Germinal center (tissue), 1 donor: ENCODE measurements around the gene ZNF281.
"Not testable (repeated sequence)": the region's sequence is repeated elsewhere in the genome, so short reads cannot be mapped to it uniquely, and the experiment has no call there.

Experiments used
- DNase-seq: peaks from one replicate; pipeline ENCODE4 v3.0.0; 2012; ENCODE audit warnings: mixed read lengths, low spot score

The ZNF281 gene

DNA sequence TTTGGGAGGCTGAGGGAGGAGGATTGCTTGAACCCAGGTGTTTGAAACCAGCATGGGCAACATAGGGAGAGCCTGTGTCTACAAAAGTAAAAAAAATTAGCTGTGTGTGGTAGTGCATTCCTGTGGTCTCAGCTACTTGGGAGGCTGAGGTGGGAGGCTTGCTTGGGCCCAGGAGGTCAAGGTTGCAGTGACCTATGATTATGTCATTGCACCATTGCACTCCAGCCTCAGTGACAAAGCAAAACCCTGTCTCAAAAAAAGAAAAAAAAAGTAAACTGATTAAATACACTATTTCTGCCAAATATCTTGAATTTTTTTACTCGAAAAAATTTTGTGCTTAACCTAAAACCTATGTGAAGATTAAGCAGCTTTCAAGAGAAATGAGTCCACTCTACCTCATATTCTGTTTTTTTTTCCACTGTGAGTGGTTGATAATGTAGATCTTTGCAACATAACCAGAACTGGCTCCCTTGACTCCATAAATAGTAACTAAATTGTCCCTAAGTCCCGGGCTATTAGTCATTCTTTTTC, 19.4 kb upstream of the ZNF281 start:
- DNase-seq, result no peak

GRCh38 chr1:200428482-200429205, 18.8 kb upstream of the ZNF281 start:
- DNase-seq, result no peak

- DNase-seq, result no peak
Observed at GRCh38 chr1:200427744-200428143, 17.9 kb upstream of the ZNF281 start.

DNA sequence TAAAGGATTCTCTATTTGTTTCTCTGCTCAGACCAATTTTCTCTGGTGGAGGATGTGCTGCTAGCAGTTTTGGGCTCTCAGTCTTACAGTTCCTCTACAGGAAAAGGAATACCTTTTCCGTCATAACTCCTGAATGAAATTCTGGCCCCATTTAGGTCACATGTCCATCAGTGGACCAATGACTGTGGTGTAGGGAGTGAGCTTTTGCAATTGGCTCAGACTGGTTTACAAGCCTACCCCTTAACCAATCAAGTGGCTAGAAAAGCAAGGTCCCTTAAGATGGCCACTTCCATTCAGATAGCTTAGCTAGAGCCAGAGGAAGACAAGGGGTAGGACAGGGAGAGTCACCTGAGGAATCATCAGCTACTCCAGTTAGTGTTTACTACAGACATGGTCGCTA, 16.4 kb upstream of the ZNF281 start:
- no peak for DNase-seq

GRCh38 chr1:200423235-200423634, 13.4 kb upstream of the ZNF281 start:
- DNase-seq, result no peak

- no peak for DNase-seq
Observed at GRCh38 chr1:200422211-200422610, 12.4 kb upstream of the ZNF281 start.

- no peak for DNase-seq
Observed at GRCh38 chr1:200415789-200416593, 6.2 kb upstream of the ZNF281 start.

- DNase-seq, result no peak
Observed at GRCh38 chr1:200415227-200415626, 5.4 kb upstream of the ZNF281 start.

DNA sequence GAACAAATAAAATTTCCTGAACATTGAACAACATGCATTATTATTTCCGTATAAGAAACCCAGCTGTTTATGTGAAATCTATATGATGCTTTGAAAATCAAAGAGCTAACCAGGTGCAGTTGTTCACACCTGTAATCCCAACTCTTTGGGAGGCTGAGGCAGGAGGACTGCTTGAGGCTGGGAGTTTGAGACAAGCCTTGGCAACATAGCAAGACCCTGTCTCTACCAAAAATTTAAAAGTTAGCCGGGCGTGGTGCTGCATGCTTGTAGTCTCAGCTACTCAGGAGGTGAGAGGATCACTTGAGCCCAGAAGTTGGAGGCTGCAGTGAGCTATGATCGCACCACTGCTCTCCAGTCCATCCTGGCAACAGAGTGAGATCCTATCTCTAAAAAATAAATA, 4.8 kb upstream of the ZNF281 start:
- DNase-seq, result no peak

DNA sequence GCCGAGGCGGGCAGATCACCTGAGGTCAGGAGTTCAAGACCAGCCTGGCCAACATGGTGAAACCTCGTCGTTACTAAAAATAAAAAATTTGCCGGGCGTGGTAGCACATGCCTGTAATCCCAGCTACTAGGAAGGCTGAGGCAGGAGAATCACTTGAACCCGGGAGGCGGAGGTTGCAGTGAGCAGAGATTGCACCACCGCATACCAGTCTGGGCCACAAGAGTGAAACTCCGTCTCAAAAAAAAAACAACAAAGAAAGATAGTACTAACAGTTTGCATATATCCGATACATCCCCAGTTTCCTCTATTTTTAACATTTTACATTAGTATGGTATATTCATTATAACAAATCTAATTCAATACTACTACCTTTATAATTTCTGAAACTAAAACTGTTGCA, 3.9 kb upstream of the ZNF281 start:
- DNase-seq, result not testable (repeated sequence)

- no peak for DNase-seq
Observed at GRCh38 chr1:200411406-200412257, 1.8 kb upstream of the ZNF281 start.

GRCh38 chr1:200410566-200410878, 686 bp upstream of the ZNF281 start:
- DNase-seq, result peak; percentile 41

DNA sequence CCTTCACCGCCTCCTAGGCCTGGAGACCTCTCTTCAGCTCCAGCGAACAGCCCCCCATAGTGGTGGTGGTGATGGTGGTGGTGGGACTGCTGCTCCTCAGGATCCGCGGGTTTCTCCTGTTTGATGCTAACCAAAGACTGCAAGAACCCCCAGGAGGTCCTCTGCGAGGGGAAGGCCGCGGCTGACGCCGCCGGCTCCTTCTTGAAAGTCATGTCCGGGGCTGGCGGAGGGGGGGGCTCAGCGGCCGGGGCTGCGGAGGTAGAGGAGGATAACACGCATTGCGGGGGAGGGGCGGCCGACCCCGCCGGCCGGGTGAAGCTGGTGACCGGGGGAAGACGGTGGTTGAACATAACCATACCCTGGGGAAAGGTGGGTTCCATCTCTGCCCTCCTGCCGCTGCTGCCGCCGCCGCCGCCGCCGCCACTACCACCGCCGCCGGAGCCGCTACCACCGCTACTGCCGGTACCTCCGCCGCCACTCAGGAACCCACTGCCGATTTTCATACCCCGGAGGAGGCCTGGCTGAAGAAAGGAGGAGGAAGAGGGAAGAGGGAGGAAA, 554 bp downstream of the ZNF281 start:
- peak; percentile 40 for DNase-seq

- no peak for DNase-seq
Observed at GRCh38 chr1:200406161-200406797, 3.6 kb downstream of the ZNF281 start.

- DNase-seq, result no peak
Observed at GRCh38 chr1:200405264-200405663, 4.6 kb downstream of the ZNF281 start.

DNA sequence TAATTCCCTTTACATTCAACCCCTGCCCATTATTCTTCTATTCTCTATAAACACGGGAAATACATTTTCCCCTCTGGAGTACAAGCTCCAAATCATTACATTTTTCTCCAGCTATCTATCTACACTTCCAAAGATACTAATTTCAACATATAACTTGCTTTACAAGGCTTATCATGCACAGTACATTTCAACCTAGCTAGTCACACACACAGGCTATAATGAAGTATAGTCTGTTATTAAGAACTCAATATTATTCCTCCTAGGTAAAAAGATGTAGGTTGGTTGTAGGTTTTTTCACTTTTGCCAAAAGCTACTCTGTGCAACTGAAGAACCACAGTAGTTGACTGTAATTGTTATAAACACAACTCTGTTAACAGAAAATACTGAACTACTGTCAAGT, 8.1 kb downstream of the ZNF281 start:
- no peak for DNase-seq

GRCh38 chr1:200401263-200401662, 8.6 kb downstream of the ZNF281 start:
- DNase-seq, result no peak

DNA sequence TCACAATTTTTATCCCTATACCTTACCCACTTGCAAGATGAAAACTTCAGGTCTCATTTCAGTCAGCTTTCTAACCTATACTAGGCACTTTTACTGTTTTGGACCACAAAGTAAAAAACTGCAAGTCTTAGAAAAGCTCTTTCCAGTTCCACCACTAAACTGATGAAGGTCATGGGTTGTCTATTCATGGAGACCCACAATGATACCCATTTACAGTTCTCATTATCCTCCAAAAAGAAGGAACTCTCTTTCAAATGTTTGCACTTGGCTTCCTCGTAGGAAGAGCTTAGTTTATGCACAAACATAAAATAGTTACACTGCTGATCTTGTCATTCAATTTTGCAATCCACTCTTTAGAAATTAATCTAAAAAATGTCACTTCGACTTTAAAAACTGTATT, 9.3 kb downstream of the ZNF281 start:
- DNase-seq, result no peak

GRCh38 chr1:200399860-200400259, 10.0 kb downstream of the ZNF281 start:
- no peak for DNase-seq

- DNase-seq, result no peak
Observed at GRCh38 chr1:200398373-200398772, 11.5 kb downstream of the ZNF281 start.

- no peak for DNase-seq
Observed at GRCh38 chr1:200392625-200393185, 17.1 kb downstream of the ZNF281 start.
